Measurements from ENCODE around the gene IGFBPL1. TPM values are rescaled to one million over a fixed set of nuclear protein-coding genes. Genes with fewer than 3 reads are reported as not detected.
"Not testable (repeated sequence)": the region's sequence is repeated elsewhere in the genome, so short reads cannot be mapped to it uniquely, and the experiment has no call there.

Gene IGFBPL1
- total RNA-seq, 2 experiments from 2014 or later = not detected

DNA sequence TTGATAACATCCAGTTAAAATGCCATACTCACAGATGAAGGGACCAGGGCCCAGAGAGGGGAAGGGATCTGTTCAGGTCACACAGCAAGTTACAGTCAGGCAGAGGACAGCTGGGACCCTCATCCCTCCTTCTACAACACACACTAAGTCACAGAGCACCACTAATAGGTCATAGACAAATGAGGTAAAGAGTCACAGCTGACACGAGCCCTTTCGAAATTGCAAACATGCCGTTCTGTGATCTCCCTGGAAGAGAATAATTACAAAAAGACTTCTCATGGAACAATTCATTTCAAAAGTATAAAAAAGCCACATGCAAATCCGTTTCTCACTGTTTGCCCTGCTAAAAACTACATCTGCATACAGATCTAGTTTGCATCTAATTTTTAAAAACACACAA is 15.5 kb downstream of the IGFBPL1 start:
- H3K9me3 Mint-ChIP-seq = no peaks in the 10 kb centered on the region
- ChIA-PET CTCF (no interaction called here), POLR2A (no interaction called here)
- no peaks in the 10 kb centered on the region for H3K36me3 Mint-ChIP-seq
- no peak for DNase-seq
- peaks cover 2% of the 10 kb centered on the region for H3K4me1 Mint-ChIP-seq (ENCODE audit: low read depth)
- peaks cover 16% of the 10 kb centered on the region for H3K27me3 Mint-ChIP-seq
- intact Hi-C loops (cut with micrococcal nuclease) = no loop called here
- H3K27ac Mint-ChIP-seq = no peak overlapping the region
- no peak overlapping the region for H3K4me3 Mint-ChIP-seq

DNA sequence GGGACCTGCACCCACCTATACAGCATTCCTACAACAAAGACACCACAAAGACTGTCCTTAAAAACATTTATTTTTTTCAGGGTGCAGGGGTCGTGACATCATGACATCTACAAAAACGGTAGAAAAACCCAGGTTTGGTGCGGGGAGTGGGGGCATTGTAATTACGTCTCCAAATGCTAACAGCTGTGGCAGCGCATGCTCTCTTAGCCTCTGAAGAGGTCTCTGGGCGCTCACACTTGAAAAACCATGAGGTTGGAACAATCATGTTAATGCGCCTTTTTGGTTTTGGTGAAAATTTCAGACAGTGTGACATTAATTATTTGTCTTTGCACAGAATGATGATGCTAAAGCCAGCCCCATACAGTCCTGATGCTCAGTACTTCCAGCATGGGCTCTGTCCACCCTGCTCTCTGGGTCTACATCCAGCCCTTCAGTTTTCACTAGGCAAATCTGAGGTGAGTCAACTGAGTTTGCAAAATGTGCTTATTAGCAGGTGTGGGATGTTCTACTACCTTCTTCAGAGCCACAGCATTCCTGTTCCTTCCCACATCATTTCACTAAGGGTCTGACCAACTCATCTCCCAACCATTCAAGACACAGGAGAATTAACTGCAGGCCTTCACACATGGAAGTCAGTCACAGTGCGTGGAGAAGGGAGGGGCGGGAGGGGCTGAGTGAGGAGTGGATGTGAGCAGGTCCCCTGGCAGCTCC is 17.6 kb downstream of the IGFBPL1 start:
- H3K4me3 Mint-ChIP-seq = no peak overlapping the region
- peaks cover 2% of the 10 kb centered on the region for H3K4me1 Mint-ChIP-seq (ENCODE audit: low read depth)
- intact Hi-C loops (cut with micrococcal nuclease) = no loop called here
- ChIA-PET CTCF (no interaction called here), POLR2A (no interaction called here)
- H3K36me3 Mint-ChIP-seq = no peaks in the 10 kb centered on the region
- no peak for DNase-seq
- H3K27ac Mint-ChIP-seq = no peak overlapping the region
- H3K27me3 Mint-ChIP-seq = peaks cover 17% of the 10 kb centered on the region
- H3K9me3 Mint-ChIP-seq = no peaks in the 10 kb centered on the region

- no peak overlapping the region for H3K4me3 Mint-ChIP-seq
- no peaks in the 10 kb centered on the region for H3K36me3 Mint-ChIP-seq
- H3K4me1 Mint-ChIP-seq (ENCODE audit: low read depth) = peaks cover 2% of the 10 kb centered on the region
- DNase-seq = no peak
- no peaks in the 10 kb centered on the region for H3K9me3 Mint-ChIP-seq
- intact Hi-C loops (cut with micrococcal nuclease) = no loop called here
- no peak overlapping the region for H3K27ac Mint-ChIP-seq
- ChIA-PET POLR2A (no interaction called here), CTCF (no interaction called here)
- peaks cover 14% of the 10 kb centered on the region for H3K27me3 Mint-ChIP-seq
These were observed 18.5 kb downstream of the IGFBPL1 start for GRCh38 chr9:38405785-38406184.

GRCh38 chr9:38404314-38404713 is 19.9 kb downstream of the IGFBPL1 start:
- H3K9me3 Mint-ChIP-seq = no peaks in the 10 kb centered on the region
- intact Hi-C loops (cut with micrococcal nuclease) = no loop called here
- H3K36me3 Mint-ChIP-seq = no peaks in the 10 kb centered on the region
- H3K4me1 Mint-ChIP-seq (ENCODE audit: low read depth) = peaks cover 2% of the 10 kb centered on the region
- POLR2A ChIA-PET = no interaction called here
- peaks cover 14% of the 10 kb centered on the region for H3K27me3 Mint-ChIP-seq
- no peak overlapping the region for H3K4me3 Mint-ChIP-seq
- CTCF ChIA-PET = no interaction called here
- no peak for DNase-seq
- H3K27ac Mint-ChIP-seq = no peak overlapping the region

GRCh38 chr9:38401994-38402393 is 22.3 kb downstream of the IGFBPL1 start:
- Mint-ChIP-seq H3K36me3 (peaks cover 12% of the 10 kb centered on the region), H3K27ac (no peak overlapping the region), H3K9me3 (no peaks in the 10 kb centered on the region), H3K4me1 (ENCODE audit: low read depth) (no peaks in the 10 kb centered on the region), H3K27me3 (peaks cover 14% of the 10 kb centered on the region), H3K4me3 (no peak overlapping the region)
- DNase-seq = no peak
- ChIA-PET CTCF (interaction anchor here (1.4 kb wide), 1 partner anchor 314 kb away, joined by 3 read pairs; no protein-coding TSS in a partner anchor), POLR2A (no interaction called here)
- intact Hi-C loops (cut with micrococcal nuclease) = no loop called here

GRCh38 chr9:38399191-38399590 is 25.1 kb downstream of the IGFBPL1 start:
- CTCF ChIA-PET = interaction anchor here (0.9 kb wide), 1 partner anchor 311 kb away, joined by 3 read pairs; no protein-coding TSS in a partner anchor
- H3K4me3 Mint-ChIP-seq; DNase-seq; POLR2A ChIA-PET; H3K9me3 Mint-ChIP-seq; intact Hi-C loops (cut with micrococcal nuclease); H3K4me1 Mint-ChIP-seq (ENCODE audit: low read depth); H3K27me3 Mint-ChIP-seq; H3K27ac Mint-ChIP-seq: not testable (repeated sequence)
- peaks cover 33% of the 10 kb centered on the region for H3K36me3 Mint-ChIP-seq

GRCh38 chr9:38396371-38396671 is 27.9 kb downstream of the IGFBPL1 start:
- DNase-seq = no peak
- ChIA-PET CTCF (no interaction called here), POLR2A (no interaction called here)
- H3K4me3 Mint-ChIP-seq = no peak overlapping the region
- intact Hi-C loops (cut with micrococcal nuclease) = no loop called here
- H3K9me3 Mint-ChIP-seq = no peaks in the 10 kb centered on the region
- peaks cover 33% of the 10 kb centered on the region for H3K36me3 Mint-ChIP-seq
- H3K27ac Mint-ChIP-seq = no peak overlapping the region
- H3K4me1 Mint-ChIP-seq (ENCODE audit: low read depth) = peaks cover 17% of the 10 kb centered on the region
- H3K27me3 Mint-ChIP-seq = no peaks in the 10 kb centered on the region

- ChIA-PET CTCF (no interaction called here), POLR2A (no interaction called here)
- DNase-seq = no peak
- no peak overlapping the region for H3K4me3 Mint-ChIP-seq
- H3K27me3 Mint-ChIP-seq = no peaks in the 10 kb centered on the region
- H3K27ac Mint-ChIP-seq = no peak overlapping the region
- peaks cover 33% of the 10 kb centered on the region for H3K36me3 Mint-ChIP-seq
- H3K4me1 Mint-ChIP-seq (ENCODE audit: low read depth) = peaks cover 17% of the 10 kb centered on the region
- H3K9me3 Mint-ChIP-seq = no peaks in the 10 kb centered on the region
- intact Hi-C loops (cut with micrococcal nuclease) = no loop called here
These were observed 28.4 kb downstream of the IGFBPL1 start for GRCh38 chr9:38395653-38396370.

DNA sequence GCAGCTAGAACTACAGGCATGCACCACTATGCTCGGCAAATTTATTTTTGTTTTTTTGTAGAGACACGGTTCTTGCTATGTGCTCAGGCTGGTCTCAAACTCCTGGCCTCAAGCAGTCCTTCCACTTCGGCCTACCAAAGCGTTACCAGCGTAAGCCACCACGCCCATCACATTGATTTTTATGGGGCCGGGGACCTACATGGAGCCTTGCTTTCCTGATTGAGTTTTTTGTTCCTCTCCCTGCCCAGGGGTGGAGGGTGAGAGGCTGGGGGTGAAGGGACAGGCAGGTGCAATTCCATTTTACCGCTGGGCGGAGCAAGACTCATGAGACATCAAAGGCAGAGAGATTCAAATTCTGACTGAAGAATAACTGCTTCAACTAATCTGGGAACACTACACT is 29.8 kb downstream of the IGFBPL1 start:
- intact Hi-C loops (cut with micrococcal nuclease) = loop anchor here (5.0 kb wide), 1 partner anchor 492 kb away; the partner anchor contains the start of gene SLC25A51
- H3K36me3 Mint-ChIP-seq = peaks cover 33% of the 10 kb centered on the region
- no peak overlapping the region for H3K27ac Mint-ChIP-seq

GRCh38 chr9:38393128-38393796 is 31.0 kb downstream of the IGFBPL1 start:
- H3K27me3 Mint-ChIP-seq = no peaks in the 10 kb centered on the region
- no peaks in the 10 kb centered on the region for H3K9me3 Mint-ChIP-seq
- CTCF ChIA-PET = interaction anchor here (1.2 to 1.8 kb wide), 3 partner anchors 8 to 480 kb away, joined by 5 to 7 read pairs (median 6); no protein-coding TSS in a partner anchor
- POLR2A ChIA-PET = interaction anchor here (1.2 kb wide), 1 partner anchor 228 kb away, joined by 5 read pairs; the partner anchor contains the start of gene ANKRD18A
- DNase-seq = peak; percentile 11
- H3K27ac Mint-ChIP-seq = peak overlapping the region; percentile 67
- H3K4me3 Mint-ChIP-seq = peak overlapping the region; percentile 89
- intact Hi-C loops (cut with micrococcal nuclease) = loop anchor here (5.0 kb wide), 1 partner anchor 491 kb away; the partner anchor contains the start of gene SLC25A51
- H3K36me3 Mint-ChIP-seq = peaks cover 29% of the 10 kb centered on the region
- peaks cover 17% of the 10 kb centered on the region for H3K4me1 Mint-ChIP-seq (ENCODE audit: low read depth)

More for the DNA sequence above, 29.8 kb downstream of the IGFBPL1 start:
- Mint-ChIP-seq H3K27me3 (no peaks in the 10 kb centered on the region), H3K9me3 (no peaks in the 10 kb centered on the region), H3K4me1 (ENCODE audit: low read depth) (peaks cover 17% of the 10 kb centered on the region), H3K4me3 (no peak overlapping the region)
- DNase-seq = no peak
- POLR2A ChIA-PET = no interaction called here
- CTCF ChIA-PET = interaction anchor here (1.8 kb wide), 1 partner anchor 481 kb away, joined by 5 read pairs; no protein-coding TSS in a partner anchor

DNA sequence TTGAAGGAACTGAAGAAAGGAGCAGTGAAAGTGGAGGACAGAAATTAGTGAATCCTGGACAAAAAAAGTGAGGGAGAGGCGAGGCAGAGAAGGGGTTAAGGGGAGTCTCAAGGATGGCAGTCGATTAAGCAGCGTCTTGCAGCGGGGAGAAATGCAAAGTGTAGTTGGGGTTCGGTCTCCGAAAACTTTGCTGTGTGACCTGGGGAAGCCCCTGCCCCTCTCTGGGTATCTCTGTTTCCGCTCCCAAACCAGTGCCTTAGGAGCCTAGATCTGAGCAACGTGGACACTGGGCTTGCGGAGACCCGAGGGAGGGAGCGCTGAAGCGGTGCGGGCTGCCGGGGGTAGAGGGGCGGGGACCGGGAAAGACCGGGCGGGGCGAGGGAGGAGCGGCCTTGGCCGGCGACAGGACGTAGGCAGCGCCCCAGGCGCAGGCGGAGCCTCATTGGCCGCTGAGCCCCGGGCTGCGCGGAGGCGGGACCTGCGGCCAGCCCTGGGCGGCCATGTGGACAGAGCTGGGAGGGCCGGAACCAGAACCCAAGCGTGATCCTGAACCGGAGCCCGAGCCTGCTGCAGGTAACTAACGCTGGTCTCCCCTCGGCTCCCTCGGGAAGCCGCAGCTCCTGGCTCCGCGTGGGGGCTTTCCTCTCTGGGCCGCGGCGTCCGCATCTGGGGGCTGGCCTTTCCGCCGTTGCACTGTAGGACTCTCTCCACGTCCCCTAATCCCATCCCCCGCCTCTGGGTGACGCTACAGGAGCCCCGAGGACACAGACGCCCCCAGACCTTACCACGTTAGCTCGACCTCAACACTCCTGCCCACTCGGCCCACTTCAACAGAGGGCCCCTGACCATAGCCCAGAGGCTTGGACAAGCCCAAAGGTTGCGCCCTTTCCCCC is 31.8 kb downstream of the IGFBPL1 start, which contains the start of gene ALDH1B1:
Gene ALDH1B1 (plus strand): TSS at position 468 of the 893 bp plus-strand sequence. CDS start 3,047 bp downstream, outside the sequence.
- intact Hi-C loops (cut with micrococcal nuclease) = loop anchor here (5.0 kb wide), 1 partner anchor 490 kb away; the partner anchor contains the start of gene SLC25A51
- peak; percentile 81 for DNase-seq
- Mint-ChIP-seq H3K4me3 (peak within 1 kb of the TSS; percentile 89), H3K4me1 (ENCODE audit: low read depth) (peaks cover 17% of the 10 kb centered on the region), H3K27ac (peak within 1 kb of the TSS; percentile 67), H3K9me3 (no peaks in the 10 kb centered on the region), H3K27me3 (no peaks in the 10 kb centered on the region), H3K36me3 (peaks cover 23% of the 10 kb centered on the region)
- CTCF ChIA-PET = interaction anchor here (1.2 to 1.4 kb wide), 2 partner anchors 9 to 479 kb away, joined by 6 to 7 read pairs; no protein-coding TSS in a partner anchor
- POLR2A ChIA-PET = interaction anchor here (1.2 kb wide), 1 partner anchor 229 kb away, joined by 5 read pairs; the partner anchor contains the start of gene ANKRD18A
